Mesenchymal stem cell (in vitro differentiated cells and primary cell): ENCODE measurements around the gene SRGAP3.

ENCODE experiments used
- DNase-seq: peaks from one replicate; pipeline ENCODE4 v3.0.0-alpha.2; 2013
- H2AFZ ChIP-seq: one replicate; pipeline ENCODE4 v1.6.1; 2013; ENCODE audit warnings: low read depth, mild to moderate bottlenecking, control low read depth, inconsistent platforms, low read length, moderate library complexity
- H2AK5ac ChIP-seq: 2 replicates; pipeline ENCODE4 v1.6.1; 2013; ENCODE audit warnings: low read length, moderate library complexity, mild to moderate bottlenecking, inconsistent platforms; ENCODE audit not compliant: severe bottlenecking
- H2BK120ac ChIP-seq: one replicate; pipeline ENCODE4 v1.6.1; 2013; ENCODE audit warnings: low read depth, mild to moderate bottlenecking, inconsistent platforms, low read length, moderate library complexity
- H2BK12ac ChIP-seq, 2 experiments: one replicate each; pipeline ENCODE4 v1.6.1; 2013; ENCODE audit warnings: inconsistent platforms in 2 of 2, low read length in 2 of 2, mild to moderate bottlenecking in 2 of 2, moderate library complexity in 2 of 2, control low read depth in 1 of 2
- H2BK15ac ChIP-seq: one replicate; pipeline ENCODE4 v1.6.1; 2013; ENCODE audit warnings: mild to moderate bottlenecking, low read depth, inconsistent platforms; ENCODE audit not compliant: poor library complexity, severe bottlenecking
- H2BK5ac ChIP-seq: 2 replicates; pipeline ENCODE4 v1.6.1; 2013; ENCODE audit warnings: low read depth, mild to moderate bottlenecking, low read length, control low read depth, inconsistent platforms; ENCODE audit not compliant: poor library complexity, severe bottlenecking
- H3K14ac ChIP-seq, 2 experiments: one replicate each; pipeline ENCODE4 v1.6.1; 2013; ENCODE audit warnings: inconsistent platforms in 2 of 2, low read length in 2 of 2, control low read depth in 1 of 2, mild to moderate bottlenecking in 1 of 2, moderate library complexity in 1 of 2
- H3K18ac ChIP-seq, 2 experiments: one replicate each; pipeline ENCODE4 v1.6.1; 2013; ENCODE audit warnings: inconsistent platforms in 2 of 2, low read length in 2 of 2, control low read depth in 1 of 2, low read depth in 1 of 2, mild to moderate bottlenecking in 1 of 2
- H3K23ac ChIP-seq, 2 experiments: one replicate each; pipeline ENCODE4 v1.6.1; 2013; ENCODE audit warnings: inconsistent platforms in 2 of 2, low read length in 2 of 2, mild to moderate bottlenecking in 2 of 2, moderate library complexity in 2 of 2, control low read depth in 1 of 2
- H3K27ac ChIP-seq: 2 replicates; pipeline ENCODE4 v1.5.1; 2013; ENCODE audit warnings: mild to moderate bottlenecking, moderate library complexity, low read length, control low read depth, inconsistent platforms; ENCODE audit not compliant: poor library complexity, severe bottlenecking
- H3K27me3 ChIP-seq, 2 experiments: 2 replicates each; pipeline versions ENCODE4 v1.6.1 to v1.7.0; 2013; ENCODE audit warnings: low read length in 2 of 2, mild to moderate bottlenecking in 2 of 2, moderate library complexity in 2 of 2, control low read depth in 1 of 2, inconsistent platforms in 1 of 2; ENCODE audit not compliant: control insufficient read depth in 1 of 2, insufficient read depth in 1 of 2
- H3K36me3 ChIP-seq, 2 experiments: 2 replicates each; pipeline versions ENCODE4 v1.6.1 to v1.7.0; 2013; ENCODE audit warnings: low read length in 2 of 2, control low read depth in 1 of 2, inconsistent platforms in 1 of 2, low read depth in 1 of 2, mild to moderate bottlenecking in 1 of 2; ENCODE audit not compliant: insufficient read depth in 2 of 2, control insufficient read depth in 1 of 2
- H3K4ac ChIP-seq, 2 experiments: one replicate each; pipeline ENCODE4 v1.6.1; 2013; ENCODE audit warnings: inconsistent platforms in 2 of 2, low read length in 2 of 2, mild to moderate bottlenecking in 2 of 2, moderate library complexity in 2 of 2, control low read depth in 1 of 2, low read depth in 1 of 2
- H3K4me1 ChIP-seq: 2 replicates; pipeline ENCODE4 v1.6.1; 2013; ENCODE audit warnings: low read depth, low read length, control low read depth; ENCODE audit not compliant: control insufficient read depth, insufficient read depth
- H3K4me2 ChIP-seq: 2 replicates; pipeline ENCODE4 v1.6.1; 2013; ENCODE audit warnings: low read length, mild to moderate bottlenecking, inconsistent platforms; ENCODE audit not compliant: poor library complexity, severe bottlenecking
- H3K4me3 ChIP-seq, 2 experiments: 2 replicates each; pipeline versions ENCODE4 v1.5.1 to v1.7.0; 2013; ENCODE audit warnings: low read length in 2 of 2, mild to moderate bottlenecking in 2 of 2, control low read depth in 1 of 2, low read depth in 1 of 2; ENCODE audit not compliant: insufficient read depth in 1 of 2
- H3K79me1 ChIP-seq: replicated peaks from 2 replicates; pipeline ENCODE4 v1.6.1; 2013; ENCODE audit warnings: mild to moderate bottlenecking, control low read depth, low read length, inconsistent platforms; ENCODE audit not compliant: poor library complexity, severe bottlenecking
- H3K9ac ChIP-seq: 2 replicates; pipeline ENCODE4 v1.7.0; 2013; ENCODE audit warnings: mild to moderate bottlenecking, low read length, moderate library complexity
- H3K9me3 ChIP-seq: 2 replicates; pipeline ENCODE4 v1.7.0; 2013; ENCODE audit warnings: mild to moderate bottlenecking, low read length; ENCODE audit not compliant: control insufficient read depth
- H4K8ac ChIP-seq: one replicate; pipeline ENCODE4 v1.6.1; 2013; ENCODE audit warnings: inconsistent platforms, mild to moderate bottlenecking, low read length, moderate library complexity
- H4K91ac ChIP-seq: one replicate; pipeline ENCODE4 v1.6.1; 2013; ENCODE audit warnings: mild to moderate bottlenecking, low read length, inconsistent platforms
- WGBS: methylation state at CpG from one replicate; pipeline ENCODE4 v1.1.7; 2013; ENCODE audit warnings: mixed read lengths; 5-methylcytosine and 5-hydroxymethylcytosine counted together

The SRGAP3 gene

DNA sequence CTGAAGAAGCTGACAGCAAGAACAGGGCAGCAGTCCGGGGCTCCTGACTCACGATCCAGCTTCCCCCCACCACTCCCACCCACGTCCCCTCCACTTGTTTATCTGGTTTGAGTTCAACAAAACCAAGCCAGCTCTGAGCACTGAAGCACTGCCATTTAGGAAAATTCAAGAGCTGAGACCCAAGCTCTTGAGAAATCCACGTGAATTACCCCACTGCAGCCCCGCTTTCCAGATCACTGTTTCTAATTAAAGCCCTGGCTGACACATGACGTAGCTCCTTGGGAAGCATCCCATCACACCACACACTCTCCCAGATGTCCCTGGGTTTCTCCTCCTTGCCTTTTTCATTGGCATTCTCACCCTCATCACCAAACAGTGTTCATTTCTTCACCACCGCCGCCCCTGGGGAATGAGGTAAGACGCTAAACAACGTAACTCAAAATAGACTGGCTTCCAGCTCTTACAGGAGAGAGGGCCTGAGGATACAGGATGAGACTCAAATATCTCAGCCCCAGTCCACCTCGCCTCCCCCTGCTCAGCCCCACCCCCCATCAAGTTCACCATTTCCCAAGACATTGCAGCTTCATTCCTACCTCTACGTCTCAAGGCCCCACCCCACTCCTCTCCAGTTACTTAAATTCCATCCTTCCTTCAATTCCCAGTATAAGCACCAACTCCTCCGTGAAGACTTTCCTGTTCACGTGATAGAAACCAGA lies 95.4 kb downstream of the SRGAP3 start:
- Histone ChIP-seq H3K4me2 (no peak overlapping the region), H3K23ac (no peak overlapping the region), H3K27ac (no peak overlapping the region), H3K9me3 (no peaks in the 10 kb centered on the region), H4K8ac (no peak overlapping the region), H3K36me3 (no peaks in the 10 kb centered on the region), H2BK120ac (no peak overlapping the region), H3K18ac (no peak overlapping the region), H3K9ac (peak overlapping the region; percentile 58), H3K4me3 (peak overlapping the region in 1 of 2 experiments; percentile 50), H4K91ac (no peak overlapping the region), H2AFZ (no peak overlapping the region), H3K79me1 (no peaks in the 10 kb centered on the region), H2AK5ac (no peak overlapping the region), H3K4me1 (no peaks in the 10 kb centered on the region), H3K14ac (no peak overlapping the region), H2BK15ac (no peak overlapping the region), H2BK5ac (no peak overlapping the region), H3K4ac (no peak overlapping the region), H2BK12ac (no peak overlapping the region), H3K27me3 (no peaks in the 10 kb centered on the region)
- DNase-seq, result no peak
- WGBS, result 72% methylated on average over 14 of the region's 14 CpGs

DNA sequence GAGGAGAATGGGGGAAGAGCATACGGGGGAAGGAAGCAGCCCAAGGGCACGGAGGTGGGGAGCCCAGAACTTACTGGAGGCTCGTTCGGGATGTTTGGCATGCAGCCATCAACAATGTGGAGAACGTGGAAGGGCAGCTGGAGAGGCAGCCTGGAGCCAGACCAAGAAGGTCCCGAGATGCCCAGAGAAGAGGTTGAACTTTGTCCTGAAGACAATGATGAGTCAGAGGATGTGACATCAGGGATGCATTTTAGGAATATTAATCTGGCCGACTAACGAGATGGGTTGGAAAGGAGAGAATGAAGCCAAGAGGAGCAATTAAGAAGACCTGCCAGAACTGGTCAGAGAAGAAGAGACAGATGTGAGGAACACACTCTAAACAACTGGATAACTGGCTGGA lies 98.2 kb downstream of the SRGAP3 start:
- Histone ChIP-seq H2AFZ (no peak overlapping the region), H3K18ac (no peak overlapping the region), H2BK12ac (no peak overlapping the region), H3K79me1 (no peaks in the 10 kb centered on the region), H3K27me3 (no peaks in the 10 kb centered on the region), H2BK120ac (no peak overlapping the region), H3K23ac (no peak overlapping the region), H2BK5ac (no peak overlapping the region), H3K4ac (no peak overlapping the region), H3K27ac (no peak overlapping the region), H2BK15ac (no peak overlapping the region), H3K9me3 (no peaks in the 10 kb centered on the region), H3K9ac (peak overlapping the region; percentile 5), H3K36me3 (no peaks in the 10 kb centered on the region), H3K4me3 (peak overlapping the region in 1 of 2 experiments; percentile 11), H2AK5ac (no peak overlapping the region), H3K4me1 (peaks cover 14% of the 10 kb centered on the region), H3K4me2 (no peak overlapping the region), H4K8ac (no peak overlapping the region), H4K91ac (no peak overlapping the region), H3K14ac (no peak overlapping the region)
- no peak for DNase-seq
- 69% methylated on average over 8 of the region's 8 CpGs for WGBS

DNA sequence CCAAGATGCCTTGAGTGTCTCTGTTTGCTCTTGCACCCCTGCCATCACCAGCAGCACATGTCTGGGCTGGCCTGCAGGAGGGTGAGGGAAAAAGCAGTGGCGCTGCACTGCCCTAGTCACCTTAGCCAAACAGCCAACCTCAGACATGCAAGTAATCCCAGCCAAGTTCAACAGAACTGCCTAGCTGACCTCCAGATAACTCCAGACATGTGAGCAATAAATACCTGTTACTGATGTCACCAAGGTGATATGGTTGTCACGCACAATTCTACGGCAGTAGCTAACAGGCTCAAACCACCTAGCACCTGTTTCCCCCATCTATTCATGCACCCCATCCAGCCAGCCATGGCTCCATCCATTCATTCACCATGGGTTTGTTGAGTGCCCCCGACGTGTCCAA lies 99.9 kb downstream of the SRGAP3 start:
- Histone ChIP-seq H3K14ac (no peak overlapping the region), H2AFZ (no peak overlapping the region), H3K18ac (no peak overlapping the region), H3K27me3 (no peaks in the 10 kb centered on the region), H3K79me1 (no peaks in the 10 kb centered on the region), H4K91ac (no peak overlapping the region), H4K8ac (no peak overlapping the region), H2AK5ac (no peak overlapping the region), H3K27ac (no peak overlapping the region), H3K9me3 (no peaks in the 10 kb centered on the region), H3K4me2 (no peak overlapping the region), H3K9ac (no peak overlapping the region), H2BK15ac (no peak overlapping the region), H3K23ac (no peak overlapping the region), H3K4ac (no peak overlapping the region), H3K36me3 (no peaks in the 10 kb centered on the region), H3K4me3 (no peak overlapping the region), H2BK120ac (no peak overlapping the region), H2BK5ac (no peak overlapping the region), H3K4me1 (peaks cover 14% of the 10 kb centered on the region), H2BK12ac (no peak overlapping the region)
- DNase-seq, result no peak
- WGBS, result 87% methylated on average over 5 of the region's 5 CpGs

DNA sequence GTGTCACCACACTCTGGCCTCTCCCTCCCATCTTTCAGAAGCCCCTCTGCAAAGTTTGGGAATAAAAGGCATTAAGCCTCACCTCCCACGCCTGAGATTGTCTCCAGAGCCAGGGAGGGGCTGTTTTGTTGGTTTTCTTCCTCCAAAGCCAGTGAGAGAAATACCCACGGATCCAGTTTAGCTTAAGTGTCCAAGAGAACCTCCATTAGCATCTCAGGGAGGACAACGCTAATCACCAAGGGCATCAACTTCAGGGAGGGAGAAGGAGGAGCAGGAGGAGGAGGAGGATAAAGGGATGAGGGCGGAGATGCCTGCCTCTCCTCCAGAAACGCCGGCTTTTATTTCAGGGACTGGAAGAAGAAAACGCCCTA lies 101.6 kb downstream of the SRGAP3 start:
- no peak overlapping the region for H2BK120ac ChIP-seq
- no peak overlapping the region for H4K8ac ChIP-seq
- no peak overlapping the region for H3K23ac ChIP-seq
- no peaks in the 10 kb centered on the region for H3K79me1 ChIP-seq
- no peak overlapping the region for H3K4me3 ChIP-seq
- H3K18ac ChIP-seq, result no peak overlapping the region
- no peak overlapping the region for H3K4ac ChIP-seq
- no peak overlapping the region for H3K14ac ChIP-seq
- peak overlapping the region; percentile 22 for H2BK5ac ChIP-seq
- no peaks in the 10 kb centered on the region for H3K36me3 ChIP-seq
- H3K27ac ChIP-seq, result peak overlapping the region; percentile 85
- H2BK15ac ChIP-seq, result no peak overlapping the region
- H4K91ac ChIP-seq, result no peak overlapping the region
- H2AFZ ChIP-seq, result no peak overlapping the region
- H2BK12ac ChIP-seq, result no peak overlapping the region
- no peak for DNase-seq
- peak overlapping the region; percentile 90 for H2AK5ac ChIP-seq
- H3K27me3 ChIP-seq, result no peaks in the 10 kb centered on the region
- WGBS, result 85% methylated on average over 6 of the region's 7 CpGs
- no peaks in the 10 kb centered on the region for H3K9me3 ChIP-seq
- H3K9ac ChIP-seq, result no peak overlapping the region
- peaks cover 14% of the 10 kb centered on the region for H3K4me1 ChIP-seq
- H3K4me2 ChIP-seq, result no peak overlapping the region
